SHP77 treated with DMSO at 0.1 percent for 48 hours (cell line): ENCODE results near the gene FIGNL1.

Experiments
- DNase-seq: peaks from one replicate; lab custom pipeline; 2025; lab: John Stamatoyannopoulos, UW

FIGNL1 gene

DNA sequence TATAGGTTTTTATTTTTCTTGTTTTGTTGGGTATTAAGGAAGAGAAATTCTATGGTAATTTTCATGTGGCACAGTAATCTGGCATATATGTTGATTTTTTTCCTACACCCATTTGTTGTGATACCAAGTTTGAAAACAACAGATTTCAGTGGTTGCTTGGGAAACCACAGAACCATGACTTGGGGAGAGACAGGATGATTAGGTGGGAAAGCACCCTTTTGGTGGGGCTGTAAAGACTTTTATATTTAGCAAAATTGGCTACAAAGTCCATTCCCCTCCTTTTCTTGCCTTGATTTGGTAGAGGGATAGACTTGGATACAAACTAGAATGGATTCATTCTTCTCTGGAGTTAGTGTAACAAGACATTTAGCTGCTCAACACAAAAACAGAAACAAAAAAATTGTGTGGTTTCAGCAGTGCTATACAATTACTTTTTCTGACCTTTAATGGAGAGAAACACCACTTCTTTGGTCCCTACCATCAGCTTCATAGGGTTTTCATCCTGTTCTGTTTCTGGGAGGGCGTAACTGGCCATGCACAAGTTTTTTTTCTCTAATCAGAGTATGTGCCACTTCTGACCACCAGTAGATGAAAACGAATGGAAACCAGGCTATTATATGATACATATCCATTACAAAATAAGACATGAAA, 52.7 kb downstream of the FIGNL1 start:
- no peak for DNase-seq

- DNase-seq, result no peak
Measured at GRCh38 chr7:50396856-50397255, 53.3 kb downstream of the FIGNL1 start.

DNA sequence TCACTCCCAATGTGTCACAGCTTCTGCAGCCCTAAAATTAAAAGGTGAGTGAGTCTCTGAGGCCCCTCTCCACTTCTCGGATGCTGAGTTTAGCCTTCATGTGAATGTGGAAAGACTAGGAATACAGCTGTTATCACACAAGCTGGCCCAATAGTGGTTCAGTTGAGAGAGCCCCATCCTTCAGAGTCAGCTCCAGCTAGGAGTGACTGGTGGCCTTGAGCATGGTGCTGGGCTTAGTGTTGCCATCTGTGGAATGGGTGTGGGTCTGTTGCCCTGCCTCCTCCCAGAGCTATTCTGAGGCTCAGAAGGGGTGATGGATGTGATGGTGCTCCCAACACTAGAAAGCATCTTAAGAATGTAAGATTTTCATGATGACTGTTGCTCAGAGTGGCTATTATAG, 55.8 kb downstream of the FIGNL1 start:
- DNase-seq, result no peak
